SK-N-MC (cell line): ENCODE data around the gene SYVN1.

Source experiments
- EZH2 ChIP-seq: fragments of 200-600 bp; sonication (generic); IDR thresholded peaks from one replicate; pipeline ENCODE4 v1.6.1; 2017; ENCODE audit warnings: antibody characterized with exemption
- FOXP2 ChIP-seq: optimal IDR thresholded peaks from 2 replicates; pipeline ENCODE3; 2011; ENCODE audit warnings: mild to moderate bottlenecking, moderate library complexity; ENCODE audit not compliant: insufficient read depth; ENCODE audit errors: extremely low read length, control extremely low read depth
- POLR2AphosphoS5 ChIP-seq: IDR thresholded peaks from 2 replicates; pipeline ENCODE4 v1.6.1; 2012; ENCODE audit warnings: mild to moderate bottlenecking, low read depth, low read length, borderline replicate concordance

DNA sequence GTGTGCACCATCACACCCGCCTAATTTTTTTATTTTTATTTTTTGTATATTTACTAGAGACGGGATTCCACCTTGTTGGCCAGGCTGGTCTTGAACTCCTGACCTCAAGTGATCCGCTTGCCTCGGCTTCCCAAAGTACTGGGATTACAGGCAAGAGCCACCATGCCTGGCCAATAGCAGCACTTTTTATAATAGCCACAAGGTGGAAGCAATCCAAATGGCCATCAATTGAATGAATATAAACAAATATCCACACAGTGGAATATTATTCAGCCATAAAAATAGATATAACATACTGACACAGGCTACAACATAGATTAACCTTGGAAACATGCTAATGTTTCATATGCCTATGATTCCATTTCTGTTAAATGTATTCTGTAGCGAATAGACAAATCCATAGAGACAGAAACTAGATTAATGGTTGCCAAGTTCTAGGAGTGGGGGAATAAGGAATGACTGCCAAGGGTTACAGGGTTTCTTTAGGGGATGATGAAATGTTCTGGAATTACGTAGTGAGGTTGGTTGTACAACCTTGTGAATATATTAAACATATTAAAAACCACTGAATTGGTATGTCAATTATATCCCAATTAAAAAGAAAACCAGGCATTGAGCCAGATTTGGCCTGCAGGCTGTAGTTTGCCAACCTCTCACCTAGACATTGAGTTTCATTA, 33.5 kb downstream of the SYVN1 start:
- TF ChIP-seq POLR2AphosphoS5 = no peak
- TF ChIP-seq EZH2 = no peak
- TF ChIP-seq FOXP2 = no peak
